Activated CD8-positive, alpha-beta memory T cell treated with anti-CD3 and anti-CD28 coated beads, Interleukin-2, amount 50 U/mL, for 1 hour (primary cell): Measurements from ENCODE around the gene UROC1.

Experiments
- DNase-seq: peaks from one replicate; pipeline ENCODE4 v3.0.0-alpha.2; 2020; ENCODE audit errors: extremely low read depth

UROC1 gene

GRCh38 chr3:126440709-126440995, 76.9 kb downstream of the UROC1 start:
- no peak for DNase-seq

GRCh38 chr3:126439968-126440708, 77.4 kb downstream of the UROC1 start:
- DNase-seq, result no peak

- no peak for DNase-seq
These were observed 78.1 kb downstream of the UROC1 start for GRCh38 chr3:126439346-126439967.

- no peak for DNase-seq
These were observed 78.8 kb downstream of the UROC1 start for GRCh38 chr3:126438746-126439145.

- no peak for DNase-seq
These were observed 79.4 kb downstream of the UROC1 start for GRCh38 chr3:126438186-126438585.

GRCh38 chr3:126436826-126437717, 80.5 kb downstream of the UROC1 start:
- no peak for DNase-seq

- DNase-seq, result no peak
These were observed 81.9 kb downstream of the UROC1 start for GRCh38 chr3:126435456-126436315.

GRCh38 chr3:126434931-126435411, 82.6 kb downstream of the UROC1 start:
- DNase-seq, result no peak

GRCh38 chr3:126434264-126434590, 83.3 kb downstream of the UROC1 start:
- no peak for DNase-seq

GRCh38 chr3:126433496-126434263, 83.9 kb downstream of the UROC1 start:
- DNase-seq, result no peak

- no peak for DNase-seq
These were observed 84.5 kb downstream of the UROC1 start for GRCh38 chr3:126433105-126433430.

- no peak for DNase-seq
These were observed 85.0 kb downstream of the UROC1 start for GRCh38 chr3:126432361-126433104.
